ENCODE data around the gene ZNF668.
"Not testable (repeated sequence)": the region's sequence is repeated elsewhere in the genome, so short reads cannot be mapped to it uniquely, and the experiment has no call there.

ZNF668 gene

DNA sequence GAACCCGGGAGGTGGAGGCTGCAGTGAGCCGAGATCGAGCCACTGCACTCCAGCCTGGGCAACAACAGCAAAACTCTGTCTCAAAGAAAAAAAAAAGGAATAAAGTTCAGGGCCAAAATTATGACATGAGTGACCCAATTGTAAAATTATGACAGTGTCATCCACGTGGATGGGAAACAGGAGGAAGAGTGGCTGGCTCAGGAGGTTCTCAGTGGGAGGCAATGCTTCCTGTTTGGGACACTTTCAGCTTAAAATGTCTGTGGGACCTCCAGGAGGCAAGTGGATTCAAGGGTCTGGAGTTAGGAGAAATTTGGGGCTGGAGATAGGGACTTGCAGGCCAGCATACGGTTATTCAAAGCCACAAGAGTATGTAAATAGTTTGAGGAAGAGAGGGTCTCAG, 48.7 kb downstream of the ZNF668 start:
- DNase-seq (ENCODE audit: low read depth, low spot score) = no peak
- H3K27me3 ChIP-seq (ENCODE audit: insufficient read depth, insufficient read length) = no peaks in the 10 kb centered on the region

GRCh38 chr16:31023627-31024226, 50.3 kb downstream of the ZNF668 start:
- Histone ChIP-seq H3K4me1 (ENCODE audit: insufficient read depth, insufficient read length) (peaks cover 6% of the 10 kb centered on the region), H3K9ac (ENCODE audit: insufficient read length, low read depth) (no peak overlapping the region), H3K27me3 (ENCODE audit: insufficient read depth, insufficient read length) (no peaks in the 10 kb centered on the region), H3K36me3 (ENCODE audit: insufficient read depth, insufficient read length, low read length) (no peaks in the 10 kb centered on the region), H3K9me3 (ENCODE audit: insufficient read depth, low read length) (no peaks in the 10 kb centered on the region), H3K4me3 (ENCODE audit: insufficient read length, low read depth) (no peak overlapping the region)
- DNase-seq (ENCODE audit: low read depth, low spot score) = no peak
- TF ChIP-seq YY1 (IDR thresholded peaks at IDR 0.05; ENCODE audit: insufficient read depth, insufficient read length) (no peak), ZNF274 (IDR thresholded peaks at IDR 0.05; ENCODE audit: low read depth, low read length) (no peak), SUZ12 (IDR thresholded peaks at IDR 0.05; ENCODE audit: extremely low read depth, insufficient read depth, insufficient read length) (no peak)

More for the DNA sequence above, 48.7 kb downstream of the ZNF668 start:
- Histone ChIP-seq H3K9me3 (ENCODE audit: insufficient read depth, low read length) (no peaks in the 10 kb centered on the region), H3K4me3 (ENCODE audit: insufficient read length, low read depth) (no peak overlapping the region), H3K9ac (ENCODE audit: insufficient read length, low read depth) (no peak overlapping the region), H3K36me3 (ENCODE audit: insufficient read depth, insufficient read length, low read length) (no peaks in the 10 kb centered on the region), H3K4me1 (ENCODE audit: insufficient read depth, insufficient read length) (peaks cover 7% of the 10 kb centered on the region)
- TF ChIP-seq ZNF274 (IDR thresholded peaks at IDR 0.05; ENCODE audit: low read depth, low read length) = no peak

- peaks cover 6% of the 10 kb centered on the region for H3K4me1 ChIP-seq (ENCODE audit: insufficient read depth, insufficient read length)
- no peak overlapping the region for H3K4me3 ChIP-seq (ENCODE audit: insufficient read length, low read depth)
- H3K9me3 ChIP-seq (ENCODE audit: insufficient read depth, low read length) = no peaks in the 10 kb centered on the region
- TF ChIP-seq YY1 (IDR thresholded peaks at IDR 0.05; ENCODE audit: insufficient read depth, insufficient read length) = no peak
- no peak for TF ChIP-seq SUZ12 (IDR thresholded peaks at IDR 0.05; ENCODE audit: extremely low read depth, insufficient read depth, insufficient read length)
- TF ChIP-seq ZNF274 (IDR thresholded peaks at IDR 0.05; ENCODE audit: low read depth, low read length) = no peak
- DNase-seq (ENCODE audit: low read depth, low spot score) = no peak
- H3K36me3 ChIP-seq (ENCODE audit: insufficient read depth, insufficient read length, low read length) = no peaks in the 10 kb centered on the region
- H3K9ac ChIP-seq (ENCODE audit: insufficient read length, low read depth) = no peak overlapping the region
- H3K27me3 ChIP-seq (ENCODE audit: insufficient read depth, insufficient read length) = no peaks in the 10 kb centered on the region
These were observed 50.8 kb downstream of the ZNF668 start for GRCh38 chr16:31023252-31023602.

DNA sequence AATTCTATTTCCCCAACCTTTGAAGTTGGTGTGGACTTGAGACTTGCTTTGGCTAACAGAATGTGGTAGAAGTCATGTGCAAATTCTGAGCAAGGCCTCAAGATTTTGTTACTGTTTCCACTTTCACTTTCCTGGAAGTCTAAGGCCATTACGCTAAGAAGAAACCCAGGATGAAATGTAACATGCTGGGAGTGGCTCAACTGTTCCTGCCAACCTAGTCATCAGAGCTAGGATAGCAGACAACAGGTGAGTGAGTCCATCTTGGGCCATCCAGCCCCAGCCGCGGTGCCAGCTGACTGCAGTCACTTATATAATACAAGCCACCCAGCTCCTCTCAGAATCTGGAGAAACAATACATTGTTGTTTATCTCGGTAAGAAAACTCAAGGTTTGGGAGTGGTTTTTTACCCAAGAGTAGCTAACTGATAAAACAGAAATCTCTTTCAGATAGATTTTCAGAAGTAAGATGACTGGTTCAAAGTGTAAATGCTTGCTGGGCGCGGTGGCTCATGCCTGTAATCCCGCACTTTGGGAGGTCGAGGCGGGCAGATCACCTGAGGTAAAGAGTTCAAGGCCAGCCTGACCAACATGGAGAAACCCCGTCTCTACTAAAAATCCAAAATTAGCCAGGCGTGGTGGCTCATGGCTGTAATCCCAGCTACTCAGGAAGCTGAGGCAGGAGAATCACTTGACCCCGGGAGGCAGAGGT, 51.3 kb downstream of the ZNF668 start:
- no peaks in the 10 kb centered on the region for H3K36me3 ChIP-seq (ENCODE audit: insufficient read depth, insufficient read length, low read length)

GRCh38 chr16:31020536-31020935, 53.5 kb downstream of the ZNF668 start:
- no peaks in the 10 kb centered on the region for H3K36me3 ChIP-seq (ENCODE audit: insufficient read depth, insufficient read length, low read length)
- no peaks in the 10 kb centered on the region for H3K9me3 ChIP-seq (ENCODE audit: insufficient read depth, low read length)
- no peaks in the 10 kb centered on the region for H3K27me3 ChIP-seq (ENCODE audit: insufficient read depth, insufficient read length)
- TF ChIP-seq ZNF274 (IDR thresholded peaks at IDR 0.05; ENCODE audit: low read depth, low read length) (no peak), SUZ12 (IDR thresholded peaks at IDR 0.05; ENCODE audit: extremely low read depth, insufficient read depth, insufficient read length) (no peak), YY1 (IDR thresholded peaks at IDR 0.05; ENCODE audit: insufficient read depth, insufficient read length) (no peak)
- DNase-seq (ENCODE audit: low read depth, low spot score) = no peak
- H3K4me1 ChIP-seq (ENCODE audit: insufficient read depth, insufficient read length) = peaks cover 2% of the 10 kb centered on the region
- H3K4me3 ChIP-seq (ENCODE audit: insufficient read length, low read depth) = no peak overlapping the region
- H3K9ac ChIP-seq (ENCODE audit: insufficient read length, low read depth) = no peak overlapping the region

More for the DNA sequence above, 51.3 kb downstream of the ZNF668 start:
- no peak for DNase-seq (ENCODE audit: low read depth, low spot score)
- no peak overlapping the region for H3K4me3 ChIP-seq (ENCODE audit: insufficient read length, low read depth)
- H3K4me1 ChIP-seq (ENCODE audit: insufficient read depth, insufficient read length) = peaks cover 6% of the 10 kb centered on the region
- TF ChIP-seq SUZ12 (IDR thresholded peaks at IDR 0.05; ENCODE audit: extremely low read depth, insufficient read depth, insufficient read length) (no peak), ZNF274 (IDR thresholded peaks at IDR 0.05; ENCODE audit: low read depth, low read length) (no peak), YY1 (IDR thresholded peaks at IDR 0.05; ENCODE audit: insufficient read depth, insufficient read length) (no peak)
- no peaks in the 10 kb centered on the region for H3K9me3 ChIP-seq (ENCODE audit: insufficient read depth, low read length)
- H3K9ac ChIP-seq (ENCODE audit: insufficient read length, low read depth) = no peak overlapping the region
- H3K27me3 ChIP-seq (ENCODE audit: insufficient read depth, insufficient read length) = no peaks in the 10 kb centered on the region

GRCh38 chr16:31017756-31018155, 56.3 kb downstream of the ZNF668 start:
- H3K4me3 ChIP-seq (ENCODE audit: insufficient read length, low read depth); H3K27me3 ChIP-seq (ENCODE audit: insufficient read depth, insufficient read length); H3K4me1 ChIP-seq (ENCODE audit: insufficient read depth, insufficient read length); H3K36me3 ChIP-seq (ENCODE audit: insufficient read depth, insufficient read length, low read length); H3K9ac ChIP-seq (ENCODE audit: insufficient read length, low read depth); DNase-seq (ENCODE audit: low read depth, low spot score); H3K9me3 ChIP-seq (ENCODE audit: insufficient read depth, low read length): not testable (repeated sequence)

DNA sequence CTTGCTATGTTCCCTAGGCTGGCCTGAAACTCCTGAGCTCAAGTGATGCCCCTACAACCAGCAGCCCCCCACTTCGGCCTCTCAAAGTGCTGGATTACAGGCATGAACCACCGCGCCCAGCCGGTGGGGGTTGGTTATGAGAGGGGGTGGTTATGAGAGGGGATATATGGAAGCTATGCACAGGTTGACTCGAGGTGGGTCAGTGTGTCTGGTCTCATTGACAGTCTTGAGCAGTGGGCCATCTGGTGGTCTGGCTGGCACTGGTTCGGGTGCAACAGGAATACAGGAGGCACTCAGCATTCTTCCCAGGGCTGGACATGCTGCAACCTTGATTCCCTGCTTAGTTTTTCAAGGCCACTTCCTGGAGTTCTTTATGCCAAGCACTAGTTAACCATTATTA, 58.0 kb downstream of the ZNF668 start:
- no peak for TF ChIP-seq ZNF274 (IDR thresholded peaks at IDR 0.05; ENCODE audit: low read depth, low read length)
- no peak for TF ChIP-seq SUZ12 (IDR thresholded peaks at IDR 0.05; ENCODE audit: extremely low read depth, insufficient read depth, insufficient read length)
- H3K4me1 ChIP-seq (ENCODE audit: insufficient read depth, insufficient read length) = no peaks in the 10 kb centered on the region
- H3K36me3 ChIP-seq (ENCODE audit: insufficient read depth, insufficient read length, low read length) = no peaks in the 10 kb centered on the region
- H3K4me3 ChIP-seq (ENCODE audit: insufficient read length, low read depth) = no peak overlapping the region
- peaks cover 19% of the 10 kb centered on the region for H3K27me3 ChIP-seq (ENCODE audit: insufficient read depth, insufficient read length)
- no peak for DNase-seq (ENCODE audit: low read depth, low spot score)
- no peaks in the 10 kb centered on the region for H3K9me3 ChIP-seq (ENCODE audit: insufficient read depth, low read length)
- no peak overlapping the region for H3K9ac ChIP-seq (ENCODE audit: insufficient read length, low read depth)

DNA sequence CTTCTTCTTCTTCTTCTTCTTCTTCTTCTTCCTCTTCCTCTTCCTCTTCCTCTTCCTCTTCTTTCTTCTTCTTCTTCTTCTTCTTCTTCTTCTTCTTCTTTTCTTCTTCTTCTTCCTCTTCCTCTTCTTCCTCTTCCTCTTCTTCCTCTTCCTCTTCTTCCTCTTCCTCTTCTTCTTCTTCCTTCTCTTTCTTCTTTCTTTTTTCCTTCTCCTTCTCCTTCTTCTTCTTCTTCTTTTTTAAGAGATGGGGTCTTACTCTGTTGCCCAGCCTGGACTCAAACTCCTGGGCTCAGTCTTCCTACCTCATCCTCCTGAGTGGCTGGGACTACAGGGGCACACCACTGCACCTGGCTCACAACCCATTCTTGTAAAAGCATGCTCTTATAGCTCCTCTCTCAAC, 60.7 kb downstream of the ZNF668 start:
- H3K9ac ChIP-seq (ENCODE audit: insufficient read length, low read depth); H3K36me3 ChIP-seq (ENCODE audit: insufficient read depth, insufficient read length, low read length); H3K4me1 ChIP-seq (ENCODE audit: insufficient read depth, insufficient read length); H3K9me3 ChIP-seq (ENCODE audit: insufficient read depth, low read length); DNase-seq (ENCODE audit: low read depth, low spot score); H3K4me3 ChIP-seq (ENCODE audit: insufficient read length, low read depth): not testable (repeated sequence)
- peaks cover 22% of the 10 kb centered on the region for H3K27me3 ChIP-seq (ENCODE audit: insufficient read depth, insufficient read length)

- H3K27me3 ChIP-seq (ENCODE audit: insufficient read depth, insufficient read length) = peaks cover 22% of the 10 kb centered on the region
- DNase-seq (ENCODE audit: low read depth, low spot score); H3K4me3 ChIP-seq (ENCODE audit: insufficient read length, low read depth); H3K9me3 ChIP-seq (ENCODE audit: insufficient read depth, low read length); H3K9ac ChIP-seq (ENCODE audit: insufficient read length, low read depth); H3K36me3 ChIP-seq (ENCODE audit: insufficient read depth, insufficient read length, low read length): not testable (repeated sequence)
- peaks cover 17% of the 10 kb centered on the region for H3K4me1 ChIP-seq (ENCODE audit: insufficient read depth, insufficient read length)
These were observed 62.2 kb downstream of the ZNF668 start for GRCh38 chr16:31011815-31012214.
